ENCODE data around the gene SAGE1.
"Not testable (repeated sequence)": the region's sequence is repeated elsewhere in the genome, so short reads cannot be mapped to it uniquely, and the experiment has no call there.

The SAGE1 gene

DNA sequence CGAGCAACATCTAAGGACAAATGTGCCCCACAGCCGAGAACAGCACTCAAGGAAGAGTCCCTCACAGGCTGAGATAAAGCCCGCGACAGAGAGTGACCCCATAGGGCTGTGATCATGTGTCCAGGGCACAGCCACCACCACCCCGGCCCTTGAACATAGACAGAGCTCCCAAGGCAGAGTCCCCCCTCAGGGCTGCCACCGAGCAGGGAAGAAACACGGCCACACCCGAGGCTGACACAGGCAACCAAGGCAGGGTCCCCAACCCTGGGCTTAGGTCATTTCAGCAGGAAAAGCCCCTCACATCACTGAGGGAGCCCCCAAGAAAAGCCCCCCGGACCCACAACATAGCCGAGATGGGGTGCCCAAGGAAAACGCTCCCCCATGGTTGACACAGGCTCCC is 735 bp upstream of the SAGE1 start:
- TF ChIP-seq ZC3H10 (CRISPR knock-in tag; IDR thresholded peaks at IDR 0.05) (no peak), ARNTL (CRISPR knock-in tag; IDR thresholded peaks at IDR 0.05; ENCODE audit: borderline replicate concordance, low read depth) (no peak), TCF4 (CRISPR knock-in tag; IDR thresholded peaks at IDR 0.05; ENCODE audit: borderline replicate concordance) (no peak), OSR1 (CRISPR knock-in tag; IDR thresholded peaks at IDR 0.05) (no peak)
- no peak for ATAC-seq

DNA sequence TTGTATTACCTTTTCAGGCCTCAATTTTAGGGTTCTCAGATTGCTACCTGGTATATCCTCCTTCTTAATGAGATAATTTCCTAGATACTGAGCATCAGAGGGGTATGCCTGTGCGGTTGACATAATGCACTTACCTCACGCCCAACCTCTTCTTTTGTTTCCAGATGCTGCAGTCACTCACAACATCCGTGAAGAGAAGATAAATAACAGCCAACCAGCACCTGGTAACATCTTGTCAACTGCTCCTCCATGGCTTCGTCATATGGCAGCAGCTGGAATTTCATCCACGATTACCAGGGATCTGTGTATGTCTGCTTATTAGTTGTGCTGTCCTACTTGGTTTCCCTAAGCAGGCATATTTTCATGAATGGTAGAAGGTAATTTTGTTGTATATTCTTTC is 16.7 kb downstream of the SAGE1 start:
- no peak for ATAC-seq
- TF ChIP-seq, protein P1, sequence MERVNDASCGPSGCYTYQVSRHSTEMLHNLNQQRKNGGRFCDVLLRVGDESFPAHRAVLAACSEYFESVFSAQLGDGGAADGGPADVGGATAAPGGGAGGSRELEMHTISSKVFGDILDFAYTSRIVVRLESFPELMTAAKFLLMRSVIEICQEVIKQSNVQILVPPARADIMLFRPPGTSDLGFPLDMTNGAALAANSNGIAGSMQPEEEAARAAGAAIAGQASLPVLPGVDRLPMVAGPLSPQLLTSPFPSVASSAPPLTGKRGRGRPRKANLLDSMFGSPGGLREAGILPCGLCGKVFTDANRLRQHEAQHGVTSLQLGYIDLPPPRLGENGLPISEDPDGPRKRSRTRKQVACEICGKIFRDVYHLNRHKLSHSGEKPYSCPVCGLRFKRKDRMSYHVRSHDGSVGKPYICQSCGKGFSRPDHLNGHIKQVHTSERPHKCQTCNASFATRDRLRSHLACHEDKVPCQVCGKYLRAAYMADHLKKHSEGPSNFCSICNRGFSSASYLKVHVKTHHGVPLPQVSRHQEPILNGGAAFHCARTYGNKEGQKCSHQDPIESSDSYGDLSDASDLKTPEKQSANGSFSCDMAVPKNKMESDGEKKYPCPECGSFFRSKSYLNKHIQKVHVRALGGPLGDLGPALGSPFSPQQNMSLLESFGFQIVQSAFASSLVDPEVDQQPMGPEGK (CRISPR knock-in tag; IDR thresholded peaks at IDR 0.05; ENCODE audit: borderline replicate concordance), result no peak
- TF ChIP-seq CSDC2 (CRISPR knock-in tag; IDR thresholded peaks at IDR 0.05) (no peak), BACH2 (CRISPR knock-in tag; IDR thresholded peaks at IDR 0.05; ENCODE audit: borderline replicate concordance) (no peak), ZNF70 (CRISPR knock-in tag; IDR thresholded peaks at IDR 0.05) (no peak), PPARA (CRISPR knock-in tag; IDR thresholded peaks at IDR 0.05; ENCODE audit: borderline replicate concordance) (no peak)

- ATAC-seq, result no peak
- no peak for TF ChIP-seq SNAI2 (CRISPR knock-in tag; IDR thresholded peaks at IDR 0.05)
- TF ChIP-seq, protein P1 (CRISPR knock-in tag; IDR thresholded peaks at IDR 0.05; ENCODE audit: borderline replicate concordance), result no peak
- no peak for TF ChIP-seq OSR1 (CRISPR knock-in tag; IDR thresholded peaks at IDR 0.05)
- no peak for TF ChIP-seq ESRRG (CRISPR knock-in tag; IDR thresholded peaks at IDR 0.05)
- TF ChIP-seq TSHZ2 (CRISPR knock-in tag; IDR thresholded peaks at IDR 0.05), result no peak
Measured at GRCh38 chrX:135914404-135914803, 20.9 kb downstream of the SAGE1 start.

DNA sequence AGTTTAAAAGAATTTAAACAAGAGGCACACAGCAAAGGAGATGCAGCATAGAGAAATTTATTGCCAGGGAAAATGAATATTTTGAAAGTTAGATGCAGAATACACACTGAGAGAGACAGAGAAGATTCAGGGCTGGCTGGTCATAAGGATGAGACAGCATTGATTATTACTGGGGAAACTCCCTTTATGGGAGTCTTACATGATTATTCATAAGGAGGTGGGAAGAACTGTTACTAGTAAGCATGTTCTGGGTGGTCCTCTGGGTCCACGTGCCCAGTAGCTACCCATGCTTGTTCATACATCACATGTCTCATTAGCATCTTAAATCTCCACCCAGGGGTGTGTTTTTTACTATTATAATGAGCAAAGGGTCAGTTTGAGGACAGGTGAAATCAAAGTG is 27.0 kb downstream of the SAGE1 start:
- not testable (repeated sequence) for ATAC-seq

- peak; percentile 37; the same call in 1 of the 3 replicates for ATAC-seq
Measured at GRCh38 chrX:135923353-135923752, 29.8 kb downstream of the SAGE1 start.

DNA sequence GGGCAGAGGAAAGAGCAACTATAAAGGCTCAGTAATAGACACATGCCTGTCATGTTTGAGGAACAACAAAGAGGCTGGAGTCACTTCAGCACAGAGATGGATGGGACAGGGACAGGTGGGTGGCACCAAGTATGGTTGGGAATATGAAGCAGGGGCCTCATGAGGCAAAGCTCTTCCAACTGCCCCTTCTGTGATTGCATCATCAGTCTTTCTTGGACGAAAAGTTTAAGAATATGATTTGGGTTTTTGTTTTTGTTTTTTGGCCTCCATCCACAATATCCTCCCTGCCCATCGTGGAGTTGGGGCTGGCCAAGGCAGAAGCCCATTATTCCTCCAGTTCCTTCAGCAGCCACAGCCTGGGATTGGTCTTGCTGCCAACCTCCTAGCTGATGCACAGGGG is 34.4 kb downstream of the SAGE1 start:
- ATAC-seq, result no peak
- TF ChIP-seq OSR1 (CRISPR knock-in tag; IDR thresholded peaks at IDR 0.05) (no peak), TCF4 (CRISPR knock-in tag; IDR thresholded peaks at IDR 0.05; ENCODE audit: borderline replicate concordance) (no peak), ZFP30 (CRISPR knock-in tag; IDR thresholded peaks at IDR 0.05) (no peak), GLIS3 (CRISPR knock-in tag; IDR thresholded peaks at IDR 0.05) (no peak), ZNF565 (CRISPR knock-in tag; conservative IDR thresholded peaks at IDR 0.05; ENCODE audit: low read depth) (no peak), PPARA (CRISPR knock-in tag; IDR thresholded peaks at IDR 0.05; ENCODE audit: borderline replicate concordance) (no peak), TOX (CRISPR knock-in tag; IDR thresholded peaks at IDR 0.05; ENCODE audit: borderline replicate concordance) (no peak), ISL1 (CRISPR knock-in tag; IDR thresholded peaks at IDR 0.05) (no peak), ESRRG (CRISPR knock-in tag; IDR thresholded peaks at IDR 0.05) (no peak), ZNF70 (CRISPR knock-in tag; IDR thresholded peaks at IDR 0.05) (no peak), ZC3H10 (CRISPR knock-in tag; IDR thresholded peaks at IDR 0.05) (no peak), ARNTL (CRISPR knock-in tag; IDR thresholded peaks at IDR 0.05; ENCODE audit: borderline replicate concordance, low read depth) (no peak), CSDC2 (CRISPR knock-in tag; IDR thresholded peaks at IDR 0.05) (no peak)
- TF ChIP-seq, protein P2, sequence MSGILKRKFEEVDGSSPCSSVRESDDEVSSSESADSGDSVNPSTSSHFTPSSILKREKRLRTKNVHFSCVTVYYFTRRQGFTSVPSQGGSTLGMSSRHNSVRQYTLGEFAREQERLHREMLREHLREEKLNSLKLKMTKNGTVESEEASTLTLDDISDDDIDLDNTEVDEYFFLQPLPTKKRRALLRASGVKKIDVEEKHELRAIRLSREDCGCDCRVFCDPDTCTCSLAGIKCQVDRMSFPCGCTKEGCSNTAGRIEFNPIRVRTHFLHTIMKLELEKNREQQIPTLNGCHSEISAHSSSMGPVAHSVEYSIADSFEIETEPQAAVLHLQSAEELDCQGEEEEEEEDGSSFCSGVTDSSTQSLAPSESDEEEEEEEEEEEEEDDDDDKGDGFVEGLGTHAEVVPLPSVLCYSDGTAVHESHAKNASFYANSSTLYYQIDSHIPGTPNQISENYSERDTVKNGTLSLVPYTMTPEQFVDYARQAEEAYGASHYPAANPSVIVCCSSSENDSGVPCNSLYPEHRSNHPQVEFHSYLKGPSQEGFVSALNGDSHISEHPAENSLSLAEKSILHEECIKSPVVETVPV (CRISPR knock-in tag; IDR thresholded peaks at IDR 0.05), result no peak
- TF ChIP-seq, protein P3, sequence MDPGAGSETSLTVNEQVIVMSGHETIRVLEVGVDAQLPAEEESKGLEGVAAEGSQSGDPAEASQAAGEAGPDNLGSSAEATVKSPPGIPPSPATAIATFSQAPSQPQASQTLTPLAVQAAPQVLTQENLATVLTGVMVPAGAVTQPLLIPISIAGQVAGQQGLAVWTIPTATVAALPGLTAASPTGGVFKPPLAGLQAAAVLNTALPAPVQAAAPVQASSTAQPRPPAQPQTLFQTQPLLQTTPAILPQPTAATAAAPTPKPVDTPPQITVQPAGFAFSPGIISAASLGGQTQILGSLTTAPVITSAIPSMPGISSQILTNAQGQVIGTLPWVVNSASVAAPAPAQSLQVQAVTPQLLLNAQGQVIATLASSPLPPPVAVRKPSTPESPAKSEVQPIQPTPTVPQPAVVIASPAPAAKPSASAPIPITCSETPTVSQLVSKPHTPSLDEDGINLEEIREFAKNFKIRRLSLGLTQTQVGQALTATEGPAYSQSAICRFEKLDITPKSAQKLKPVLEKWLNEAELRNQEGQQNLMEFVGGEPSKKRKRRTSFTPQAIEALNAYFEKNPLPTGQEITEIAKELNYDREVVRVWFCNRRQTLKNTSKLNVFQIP (CRISPR knock-in tag; IDR thresholded peaks at IDR 0.05; ENCODE audit: borderline replicate concordance, low read depth), result no peak
- TF ChIP-seq, protein P1 (CRISPR knock-in tag; IDR thresholded peaks at IDR 0.05; ENCODE audit: borderline replicate concordance), result no peak

More at GRCh38 chrX:135923353-135923752, 29.8 kb downstream of the SAGE1 start:
- TF ChIP-seq PPARA (CRISPR knock-in tag; IDR thresholded peaks at IDR 0.05; ENCODE audit: borderline replicate concordance), result no peak
- no peak for TF ChIP-seq TCF4 (CRISPR knock-in tag; IDR thresholded peaks at IDR 0.05; ENCODE audit: borderline replicate concordance)

Data from SK-N-SH treated with all-trans-retinoic acid at 6 μM for 48 hours (cell line).